DMS153 (cell line): ENCODE measurements around the gene AGPAT1.
"Not testable (repeated sequence)": the region's sequence is repeated elsewhere in the genome, so short reads cannot be mapped to it uniquely, and the experiment has no call there.

Experiments
- DNase-seq: peaks from one replicate; lab custom pipeline; 2025; lab: John Stamatoyannopoulos, UW

Gene AGPAT1

DNA sequence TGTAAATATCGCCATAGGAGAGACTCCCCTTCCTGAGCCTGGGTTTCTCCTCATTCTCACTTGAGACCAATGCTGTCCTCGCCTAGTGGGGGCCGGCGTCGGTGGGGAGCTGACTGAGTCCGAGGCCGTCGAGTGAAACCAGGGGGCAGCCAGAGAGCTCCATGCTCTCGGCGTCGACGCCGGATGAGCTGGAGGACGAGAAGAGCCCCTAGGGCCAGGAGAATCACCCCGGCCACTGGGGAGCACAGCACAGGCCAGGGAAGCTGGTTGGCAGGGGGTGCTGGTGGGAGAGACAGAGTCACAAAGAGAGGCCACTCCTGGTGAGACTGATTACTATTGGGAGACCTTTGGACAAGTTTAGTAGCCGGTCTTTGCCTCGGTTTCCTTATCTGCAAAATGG, 23.0 kb upstream of the AGPAT1 start:
- DNase-seq: no peak

DNA sequence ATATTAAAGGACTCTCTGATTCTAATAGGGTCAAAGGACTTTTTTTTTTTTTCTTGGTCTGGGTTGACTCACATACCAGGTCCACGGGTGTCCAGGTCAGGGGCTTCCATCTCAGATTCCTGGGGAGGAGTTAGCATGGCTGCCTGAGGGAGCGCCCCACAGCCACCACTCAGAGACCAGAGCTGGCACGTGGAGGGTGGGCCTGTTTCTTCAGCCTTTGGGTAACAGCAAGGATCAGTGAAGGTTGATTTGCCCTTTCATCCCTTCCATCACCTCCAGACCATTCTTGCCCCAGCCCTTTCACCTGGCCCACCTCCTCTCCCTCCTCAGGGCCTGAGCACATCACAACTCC, 22.4 kb upstream of the AGPAT1 start:
- no peak for DNase-seq

DNA sequence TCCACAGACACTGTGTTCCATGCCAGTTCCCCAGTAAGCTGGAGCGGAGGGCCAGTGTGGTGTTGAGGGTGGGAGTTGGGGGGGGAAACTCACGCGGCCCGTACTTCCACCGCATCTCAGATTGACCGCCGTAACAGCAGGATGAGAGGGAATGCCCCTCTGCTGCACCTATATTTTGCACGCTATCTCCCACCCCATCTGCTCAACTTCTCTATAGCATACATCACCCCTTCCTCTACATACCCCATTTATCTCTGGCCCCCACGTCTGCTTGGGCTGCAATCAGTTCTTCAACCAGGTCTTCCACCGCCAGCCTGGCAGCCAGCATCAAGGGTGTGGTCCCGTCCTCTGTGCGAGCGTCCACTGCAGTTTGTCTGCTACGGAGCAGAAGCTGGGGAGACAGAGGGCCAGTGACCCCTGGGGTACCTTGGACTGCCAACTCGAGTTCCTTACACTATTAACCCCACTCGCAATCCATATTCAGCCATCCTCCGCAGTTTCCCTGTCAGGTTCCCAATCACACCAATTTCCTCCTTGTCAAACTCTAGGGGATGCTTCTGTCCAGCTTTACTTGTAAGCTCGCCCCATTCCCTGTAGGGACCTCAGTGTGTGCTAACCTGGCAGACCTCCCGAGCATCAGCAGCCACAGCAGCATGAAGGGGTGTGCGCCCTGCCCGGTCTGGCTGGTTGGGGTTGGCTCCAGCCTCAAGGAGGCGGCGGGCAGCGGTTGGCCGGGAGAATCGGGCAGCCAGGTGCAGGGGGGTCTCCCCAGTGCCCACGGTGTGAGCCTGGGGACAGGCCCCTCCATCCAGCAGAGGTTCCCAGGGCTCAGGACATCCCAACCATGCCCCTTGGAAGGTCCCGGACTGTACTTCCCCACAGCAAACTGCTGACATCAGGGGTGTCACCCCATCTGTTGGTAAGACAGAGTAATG, 21.1 kb upstream of the AGPAT1 start:
- no peak for DNase-seq

DNA sequence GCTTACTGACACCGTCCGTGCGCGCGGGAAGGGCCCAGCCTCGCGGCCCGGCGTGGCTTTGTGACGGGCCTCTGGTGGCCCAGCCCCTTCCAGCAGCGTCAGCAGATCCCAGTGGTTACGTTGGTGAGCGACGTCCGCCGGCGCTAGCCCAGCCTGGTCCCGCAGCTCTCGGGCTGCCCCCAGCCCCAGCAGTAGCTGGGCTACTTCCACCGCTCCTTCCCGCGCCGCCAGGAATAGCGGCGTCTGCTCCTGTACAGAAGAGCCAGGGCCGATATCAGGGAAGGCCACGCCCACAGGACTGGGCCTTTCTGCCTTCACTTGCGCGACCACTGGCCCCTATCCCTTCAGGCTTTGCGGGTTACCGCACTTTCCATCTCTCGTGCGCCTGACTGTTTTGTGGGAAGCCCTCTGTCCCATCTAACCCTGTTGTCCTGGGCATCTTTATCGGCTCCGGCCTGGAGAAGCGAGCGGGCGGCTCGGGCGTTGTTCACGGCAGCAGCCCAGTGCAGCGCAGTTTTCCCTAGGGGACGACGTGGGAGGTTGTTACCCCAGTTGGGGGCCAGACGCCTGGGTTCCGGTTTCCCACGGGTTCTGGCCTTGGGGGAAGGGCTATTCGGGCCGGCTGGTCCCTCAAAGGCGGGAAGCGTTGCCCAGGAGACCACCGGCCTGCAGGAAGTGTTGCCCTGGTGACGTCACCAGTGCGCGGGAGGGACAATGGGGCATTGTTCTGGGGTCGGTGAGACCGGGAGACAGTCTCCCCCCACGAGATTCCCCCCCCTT, 20.2 kb upstream of the AGPAT1 start:
- DNase-seq: peak; percentile 76

DNA sequence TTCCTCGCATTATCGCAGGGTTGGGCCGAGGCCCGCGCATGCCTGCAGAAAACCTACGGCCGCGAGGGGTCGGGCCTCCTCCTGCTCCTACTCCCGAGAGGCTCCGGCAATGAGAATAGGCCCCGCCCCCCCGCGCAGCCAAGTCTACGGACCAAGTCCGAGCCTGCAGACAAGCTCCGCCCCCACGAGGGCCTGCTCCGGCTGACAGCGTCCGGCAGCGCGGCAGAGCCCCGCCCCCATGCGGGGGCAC, 19.7 kb upstream of the AGPAT1 start:
- DNase-seq: peak; percentile 100

DNA sequence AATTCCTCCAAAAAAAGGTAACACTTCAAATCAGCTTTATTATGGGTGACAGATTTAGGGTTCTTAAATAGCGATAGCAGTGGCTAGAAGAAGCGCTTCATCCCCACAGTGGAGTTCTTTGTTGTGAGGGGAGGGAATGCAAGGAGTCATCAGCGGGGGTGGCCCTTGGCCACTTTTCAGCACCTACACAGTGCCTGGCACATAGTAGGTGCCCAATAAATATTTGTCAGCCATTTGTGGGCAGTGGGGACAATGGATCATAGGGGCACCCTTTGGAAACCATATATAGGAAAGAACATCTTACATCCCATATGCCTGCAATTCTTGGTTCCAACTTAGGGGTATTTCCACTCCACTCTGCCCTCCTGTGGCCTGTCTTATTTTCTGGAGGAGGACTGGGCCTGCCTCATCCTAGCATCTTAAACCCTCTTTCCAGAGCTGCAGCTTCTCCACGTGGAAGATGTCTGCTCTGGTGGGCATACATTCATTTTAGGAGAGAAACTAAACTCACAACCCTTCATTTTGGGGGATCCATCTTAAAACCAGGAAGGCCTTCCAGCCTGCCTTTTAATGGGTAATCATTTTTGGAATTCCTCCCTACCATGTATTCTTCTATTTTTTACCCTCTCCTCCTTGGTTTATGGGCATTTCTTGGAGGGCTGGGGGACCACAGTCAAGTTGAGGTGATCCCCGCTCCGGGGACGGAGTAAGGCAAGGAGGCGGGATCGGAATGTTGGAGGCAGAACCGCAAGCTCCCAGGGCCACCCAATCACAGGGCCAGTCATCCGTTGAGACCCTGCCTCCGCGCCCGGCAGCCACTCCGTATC, 19.2 kb upstream of the AGPAT1 start:
- no peak for DNase-seq

DNA sequence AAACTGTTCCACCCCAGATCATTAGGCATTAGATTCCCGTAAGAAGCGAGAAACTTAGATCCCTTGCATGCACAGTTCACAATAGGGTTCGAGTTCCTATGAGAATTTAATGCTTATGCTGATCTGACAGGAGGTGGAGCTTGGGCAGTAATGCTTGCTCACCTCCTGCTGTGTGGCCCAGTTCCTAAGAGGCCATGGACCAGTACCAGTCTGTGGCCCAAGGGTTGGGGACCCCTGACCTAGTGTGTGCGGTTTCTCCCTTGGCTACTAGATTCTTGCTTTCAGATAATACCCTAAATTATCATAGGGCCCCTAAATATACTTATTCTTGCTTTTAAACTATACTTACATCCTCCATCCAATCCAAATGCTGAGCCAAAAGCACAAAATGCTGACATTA, 18.5 kb upstream of the AGPAT1 start:
- DNase-seq: no peak

DNA sequence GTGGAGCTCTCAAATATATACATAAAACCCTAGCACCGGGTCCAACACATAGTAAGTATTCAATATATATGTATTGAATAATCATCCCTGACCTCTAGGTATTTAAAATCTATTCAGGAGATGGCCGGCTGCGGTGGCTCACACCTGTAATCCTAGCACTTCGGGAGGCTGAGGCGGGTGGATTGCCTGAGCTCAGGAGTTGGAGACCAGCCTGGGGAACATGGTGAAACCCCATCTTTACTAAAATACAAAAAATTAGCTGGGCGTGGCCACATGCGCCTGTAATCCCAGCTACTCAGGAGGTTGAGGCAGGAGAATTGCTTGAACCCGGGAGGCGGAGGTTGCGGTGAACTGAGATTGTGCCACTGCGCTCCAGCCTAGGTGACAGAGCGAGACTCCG, 17.2 kb upstream of the AGPAT1 start:
- not testable (repeated sequence) for DNase-seq

DNA sequence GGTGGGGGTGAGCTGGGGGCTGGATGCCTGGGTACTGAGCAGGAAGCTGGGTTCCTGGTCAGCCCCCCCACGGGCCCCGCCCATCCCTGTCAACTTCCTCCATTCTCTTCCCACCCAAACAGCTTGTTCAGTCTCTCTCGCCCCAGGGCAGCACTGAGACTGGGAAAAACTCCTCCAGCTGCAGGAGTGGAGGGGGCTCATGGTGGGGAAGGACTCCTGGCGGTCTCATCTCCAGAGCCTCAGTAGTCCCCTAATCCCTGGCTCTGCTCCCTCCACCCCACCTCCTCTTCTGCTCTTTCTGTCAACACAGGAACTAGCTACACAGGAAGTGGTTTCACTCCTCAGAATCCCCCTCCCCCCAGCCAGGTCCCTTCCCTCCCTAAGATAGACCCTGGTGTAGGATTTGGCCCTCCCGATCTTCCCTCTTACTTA, 16.7 kb upstream of the AGPAT1 start, which contains the start of gene GPSM3:
TSS of gene GPSM3 (minus strand) at position 36 of the 432 bp plus-strand sequence. CDS start 130 bp downstream, outside the sequence.
- DNase-seq: peak; percentile 37

DNA sequence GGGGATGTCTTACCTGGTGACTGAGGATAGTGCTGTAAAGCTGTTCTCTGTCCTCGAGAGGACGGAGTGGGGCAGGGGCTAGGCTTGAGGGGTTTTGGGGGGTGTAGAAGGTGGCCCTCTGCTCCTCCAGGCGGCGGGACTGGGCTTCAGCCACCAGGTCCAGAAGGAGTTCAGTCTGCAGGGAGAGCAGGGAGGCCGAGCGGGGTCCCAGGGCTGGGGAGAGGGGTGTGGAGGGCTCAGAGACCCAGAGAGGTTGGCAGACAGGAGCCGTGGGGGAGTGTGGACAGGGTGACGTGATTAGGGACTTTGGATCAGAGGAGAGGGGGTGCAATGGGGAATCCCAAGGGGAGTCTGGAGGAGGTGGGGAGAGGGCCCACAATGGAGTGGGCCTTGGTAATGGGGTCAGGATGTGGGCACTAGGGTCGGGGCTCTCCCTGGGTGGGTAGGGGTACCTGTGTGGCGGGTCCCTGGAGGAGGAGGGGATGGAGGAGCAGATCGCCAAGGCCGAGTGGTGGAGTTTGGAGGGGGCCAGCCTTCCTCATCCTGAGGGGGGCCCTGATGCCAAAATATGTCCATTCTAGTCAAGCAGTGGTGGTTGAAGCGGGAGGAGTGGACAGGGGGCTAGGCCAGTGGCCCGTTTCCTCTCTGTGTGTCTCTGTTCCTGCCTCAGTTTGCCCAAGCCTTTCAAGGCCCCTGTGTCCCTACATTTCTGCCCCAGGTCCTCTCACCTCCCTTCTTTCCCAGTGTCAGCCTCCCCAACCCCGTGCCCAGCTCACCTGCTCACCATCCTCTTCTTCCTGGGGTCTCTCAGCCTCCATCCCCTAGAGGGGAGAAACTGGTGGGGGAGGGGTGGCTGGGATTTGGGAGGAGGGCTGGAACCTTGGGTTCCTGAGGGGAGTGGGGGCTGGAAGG, 16.1 kb upstream of the AGPAT1 start:
- no peak for DNase-seq

DNA sequence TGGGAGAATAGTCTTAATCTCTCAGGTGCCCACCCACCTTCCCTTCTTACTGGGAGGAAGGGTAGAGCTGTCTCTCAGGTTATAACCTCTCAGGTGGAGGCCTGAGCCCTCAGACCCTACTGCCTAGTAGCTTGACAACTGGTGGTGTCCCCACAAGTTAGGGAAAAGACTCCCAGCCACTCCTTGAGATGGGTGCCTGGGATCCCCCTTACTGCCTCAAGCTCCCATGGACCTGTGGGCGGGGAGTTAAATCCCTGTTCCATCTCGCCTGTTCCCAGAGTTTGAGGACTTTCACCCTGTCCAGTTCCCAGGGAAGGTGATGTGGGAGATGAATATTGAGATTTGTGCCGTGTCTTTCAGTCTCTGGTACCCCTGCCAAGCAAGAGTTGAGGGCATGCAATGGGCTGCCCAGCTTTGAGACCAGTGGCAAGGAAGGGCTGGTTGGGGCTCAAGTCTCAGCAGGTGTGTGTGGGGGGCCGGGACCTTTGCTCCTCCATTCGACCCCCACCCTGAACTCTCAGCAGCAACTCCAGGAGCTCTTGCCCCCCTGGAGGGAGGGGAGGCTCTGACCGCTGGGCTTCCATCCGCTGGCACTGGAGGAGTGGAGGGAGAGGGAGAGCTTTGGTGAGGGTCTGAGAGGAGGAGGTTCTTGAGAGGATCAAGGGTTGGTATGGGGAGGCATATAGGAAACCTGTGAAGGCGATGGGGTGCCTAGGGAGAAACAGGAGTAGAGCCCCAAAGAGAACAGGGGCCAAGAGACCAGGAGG, 15.2 kb upstream of the AGPAT1 start:
- DNase-seq: no peak

DNA sequence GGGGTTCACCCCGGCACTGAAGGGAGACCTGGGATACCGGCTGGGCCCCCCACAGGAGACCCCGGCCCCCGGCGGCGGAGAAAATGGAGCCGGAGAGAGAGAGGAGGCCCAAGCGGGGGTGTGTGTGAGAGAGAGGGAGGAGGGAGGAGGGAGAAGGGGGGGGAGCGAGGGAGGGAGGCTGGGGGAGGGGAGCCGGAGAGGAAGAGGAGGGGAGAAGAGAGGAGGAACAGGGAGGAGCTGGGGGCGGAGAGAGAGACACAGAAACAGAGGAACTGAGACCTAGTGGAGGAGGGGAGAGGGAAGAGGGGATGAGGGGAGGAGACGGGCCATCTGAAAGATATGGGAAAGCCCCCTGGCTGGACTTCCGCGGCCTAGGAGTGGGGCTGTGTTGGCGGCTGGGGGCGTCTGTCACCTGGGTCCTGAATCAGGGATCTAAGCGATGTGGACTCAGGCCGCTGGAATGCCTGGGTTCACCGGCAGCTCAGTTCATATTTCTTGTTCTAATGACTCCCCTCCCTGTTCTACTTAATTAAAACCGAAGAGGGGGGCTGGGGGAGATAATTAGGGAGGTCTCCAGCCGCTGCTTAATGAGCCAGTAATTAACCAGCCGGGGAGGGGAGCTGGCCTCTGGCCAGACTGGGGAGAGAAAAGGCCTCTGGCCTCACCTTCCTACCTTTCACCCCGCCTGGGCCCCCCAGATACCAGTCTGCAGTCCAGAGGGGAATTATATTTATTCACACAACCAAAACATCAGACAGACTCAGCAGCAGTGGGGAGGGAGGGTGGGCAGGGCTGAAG, 14.4 kb upstream of the AGPAT1 start, which contains the start of gene PBX2:
TSS of gene PBX2 (minus strand) at position 149 of the 798 bp plus-strand sequence. CDS start 287 bp downstream, outside the sequence.
- DNase-seq: peak; percentile 55

DNA sequence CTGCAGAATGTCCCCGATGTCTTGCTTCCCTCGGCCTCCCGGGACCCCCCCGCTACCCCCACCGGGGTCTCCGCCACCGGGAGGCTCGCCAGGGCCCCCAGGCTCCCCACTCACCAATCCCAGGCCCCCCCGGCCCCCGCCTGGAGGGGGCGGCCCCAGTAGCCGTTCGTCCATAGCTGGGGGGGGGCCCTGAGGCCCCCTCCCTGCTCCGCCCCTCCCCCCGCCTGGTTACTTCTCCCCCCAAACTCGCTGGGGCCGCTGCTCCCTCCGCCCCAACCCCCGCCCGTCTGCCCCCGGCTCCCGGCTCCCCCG, 13.8 kb upstream of the AGPAT1 start:
- no peak for DNase-seq

DNA sequence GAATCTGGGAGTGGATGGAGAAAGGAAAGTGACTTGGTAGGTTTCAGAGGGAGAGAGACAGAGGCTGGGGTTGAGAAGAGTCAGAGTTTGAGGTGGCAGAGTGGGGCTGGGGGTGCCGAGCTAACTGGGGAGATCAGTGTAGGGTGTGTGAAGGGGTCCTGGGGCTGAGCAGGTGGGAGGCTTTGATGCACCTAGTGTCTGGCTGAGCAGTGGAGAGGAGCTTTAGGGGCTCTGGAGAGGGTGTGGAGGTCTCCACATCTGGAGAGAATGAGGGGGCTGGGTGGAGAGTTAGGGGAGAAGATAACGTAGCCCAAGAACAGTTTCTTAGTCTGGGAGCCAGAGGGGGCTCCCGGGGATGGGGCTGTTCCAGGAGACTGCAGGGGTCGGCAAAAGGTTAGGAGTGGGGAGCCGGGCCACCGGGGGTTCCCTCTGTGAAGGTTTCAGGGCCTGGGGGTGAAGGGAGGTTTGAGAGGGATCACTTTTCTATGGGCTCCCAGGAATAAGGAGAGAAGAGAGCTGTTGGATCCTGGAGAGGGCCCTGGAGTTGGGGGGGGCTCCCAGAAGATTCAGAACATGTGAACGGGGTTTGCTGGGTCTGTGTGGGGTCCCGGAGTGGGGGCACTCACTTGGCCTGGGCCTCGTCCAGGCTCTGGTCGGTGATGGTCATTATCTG, 13.3 kb upstream of the AGPAT1 start:
- DNase-seq: no peak

DNA sequence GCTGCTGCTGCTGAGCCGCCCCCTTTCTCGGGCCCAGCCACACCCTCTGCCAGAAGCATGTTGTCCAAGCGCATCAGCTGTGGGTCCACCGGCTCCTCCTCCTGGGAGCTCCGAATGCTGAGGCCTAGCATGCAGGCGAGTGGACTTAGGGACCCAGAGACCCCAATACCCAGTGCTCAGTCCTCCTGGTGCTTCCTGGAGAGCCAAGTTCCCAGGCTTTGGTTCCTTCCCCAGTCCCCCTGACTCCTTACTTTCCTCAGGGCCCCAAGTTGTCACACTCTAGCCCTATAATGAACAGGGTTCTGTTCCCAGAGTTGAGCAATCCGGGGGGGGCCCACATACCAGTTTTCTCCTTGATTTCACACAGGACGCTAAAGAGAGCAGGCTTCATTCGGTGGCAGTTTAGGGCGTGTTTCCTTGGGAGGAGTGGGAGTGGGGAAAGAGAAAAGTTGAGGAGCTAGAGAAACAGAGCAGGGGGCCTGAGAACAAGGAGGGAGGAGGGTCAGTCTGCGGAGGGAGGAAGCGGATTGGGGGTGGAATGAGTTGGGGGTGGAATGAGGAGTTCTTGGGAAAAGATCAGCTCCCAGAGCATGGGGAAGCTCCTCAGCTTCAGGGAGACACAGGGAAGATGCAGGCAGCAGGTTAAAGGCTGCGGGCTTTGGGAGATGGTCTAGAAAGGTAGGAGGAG, 12.6 kb upstream of the AGPAT1 start:
- DNase-seq: no peak

DNA sequence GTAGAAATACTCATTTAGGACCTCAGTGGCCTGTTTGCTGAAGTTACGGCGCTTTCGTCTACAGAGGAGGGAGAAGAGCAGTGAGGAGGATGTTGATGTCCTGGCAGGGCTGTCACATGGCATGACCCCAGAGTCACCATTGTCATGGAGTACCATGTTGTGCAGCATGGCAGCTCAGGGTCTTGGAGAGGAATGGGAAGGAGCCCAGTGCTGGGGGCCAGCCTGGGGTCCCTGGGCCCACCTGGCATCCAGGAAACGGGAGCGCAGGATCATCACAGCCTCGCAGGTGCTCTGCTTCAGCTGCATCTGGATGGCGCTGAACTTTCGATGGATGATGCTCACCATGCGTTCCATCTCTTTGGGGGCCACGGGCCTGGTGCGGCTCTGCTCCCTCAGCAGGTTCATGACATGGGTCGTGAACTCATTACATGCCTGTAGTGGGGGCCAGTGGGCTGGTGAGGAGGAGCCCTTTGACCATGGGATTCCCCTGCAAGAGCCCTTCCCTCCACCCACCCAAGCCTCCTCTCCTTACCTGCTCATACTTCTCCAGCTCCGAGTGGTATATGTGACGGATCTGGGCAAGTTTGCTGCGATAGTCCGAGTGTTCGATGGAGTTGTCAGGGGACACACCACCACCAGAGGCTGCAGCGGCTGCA, 12.0 kb upstream of the AGPAT1 start:
- DNase-seq: not testable (repeated sequence)

DNA sequence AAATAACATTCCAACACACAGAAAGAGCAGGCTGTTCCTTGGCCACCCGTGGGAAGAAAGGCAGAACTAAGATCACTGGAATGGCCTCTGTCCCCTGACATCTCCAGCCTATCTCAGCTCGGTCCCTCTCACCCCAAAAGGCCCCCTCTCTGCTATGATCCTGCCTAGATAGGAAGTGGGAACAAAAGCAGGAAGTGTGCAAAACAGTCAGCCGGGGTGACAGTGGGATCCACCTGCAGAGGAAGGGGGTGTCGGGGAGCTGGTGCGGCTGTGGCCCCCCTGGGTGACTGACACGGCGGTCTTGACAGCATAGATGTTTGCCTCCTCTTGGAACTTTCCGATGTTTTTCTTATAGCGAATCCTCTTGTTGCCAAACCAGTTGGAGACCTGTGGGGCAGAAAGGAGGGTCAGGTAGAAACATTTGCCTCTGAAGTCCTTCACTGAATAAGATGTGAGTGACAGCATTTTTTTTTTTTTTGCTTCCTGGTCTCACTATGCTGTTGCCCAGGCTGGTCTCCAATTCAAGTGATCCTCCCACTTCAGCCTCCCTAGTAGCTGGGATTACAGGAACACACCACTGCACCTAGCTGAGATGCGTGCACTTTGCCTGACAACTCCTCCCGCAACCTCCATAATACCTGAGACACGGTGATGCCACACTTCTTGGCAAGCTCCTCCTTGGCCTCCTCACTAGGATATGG, 11.3 kb upstream of the AGPAT1 start:
- no peak for DNase-seq
